Left kidney (tissue), 2 donors: ENCODE results near the gene GYS2. TPM values are rescaled to one million over a fixed set of nuclear protein-coding genes. Genes with fewer than 3 reads are reported as not detected.
A peak's percentile ranks its signal among the peaks of the same experiment; 100 is the strongest.

Experiments
- DNase-seq: peaks from one replicate; pipeline ENCODE4 v3.0.0-alpha.2; 2013
- polyA plus RNA-seq: library from polyadenylated mRNA; unstranded; fragments of 120-200 nt; gene quantifications from one replicate; pipeline ENCODE4 v1.2.1, GENCODE V29; 2013; ENCODE audit not compliant: insufficient read length

Gene GYS2
- polyA plus RNA-seq, 1 donor = 0.17 TPM

DNA sequence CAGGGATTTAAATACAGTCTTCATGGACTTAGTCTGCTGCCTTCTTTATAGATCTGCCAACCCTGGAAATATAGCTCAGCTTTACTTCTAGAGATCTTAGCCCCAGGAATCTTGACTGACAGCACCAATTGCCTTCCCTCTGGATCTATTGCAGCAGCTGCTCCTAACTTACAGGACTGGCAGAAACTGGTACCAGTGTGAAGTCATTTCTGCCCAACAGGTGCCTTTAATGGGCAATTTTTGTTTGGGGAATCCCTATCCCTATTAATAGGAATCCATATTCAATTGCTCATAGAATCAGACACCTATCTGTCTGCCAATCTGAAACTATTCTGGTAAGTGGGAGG lies 51.3 kb downstream of the GYS2 start:
- DNase-seq = no peak

DNA sequence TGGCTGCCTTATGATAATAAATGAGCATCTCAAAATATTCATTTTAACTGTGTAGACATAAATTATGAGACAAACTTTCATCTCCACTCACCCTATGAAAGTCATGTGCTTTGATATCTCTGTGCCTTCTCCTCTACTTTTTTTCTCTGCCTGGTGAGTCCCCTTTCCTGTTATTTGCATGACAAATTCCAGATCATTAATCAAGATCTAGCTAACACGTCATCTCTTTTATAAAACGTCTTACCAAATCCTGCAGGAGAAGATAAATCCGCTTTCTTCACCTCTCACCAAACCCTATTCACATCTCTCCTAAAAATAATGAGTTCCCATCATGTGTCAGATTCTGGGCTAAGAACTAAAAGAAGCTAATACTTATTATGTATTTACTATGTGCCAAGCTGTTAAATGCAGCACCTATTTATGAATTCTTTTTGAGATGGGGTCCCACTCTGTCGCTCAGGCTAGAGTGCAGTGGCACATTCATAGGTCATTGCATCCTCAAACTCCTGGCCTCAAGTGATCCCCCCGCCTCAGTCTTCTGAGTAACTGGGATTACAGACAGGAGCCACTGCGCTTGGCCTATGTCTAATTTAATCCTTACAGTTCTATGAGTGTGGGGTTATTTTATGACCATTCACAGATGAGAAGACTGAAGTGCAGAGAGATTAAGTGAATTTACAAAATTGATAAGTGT lies 51.9 kb downstream of the GYS2 start:
- no peak for DNase-seq

DNA sequence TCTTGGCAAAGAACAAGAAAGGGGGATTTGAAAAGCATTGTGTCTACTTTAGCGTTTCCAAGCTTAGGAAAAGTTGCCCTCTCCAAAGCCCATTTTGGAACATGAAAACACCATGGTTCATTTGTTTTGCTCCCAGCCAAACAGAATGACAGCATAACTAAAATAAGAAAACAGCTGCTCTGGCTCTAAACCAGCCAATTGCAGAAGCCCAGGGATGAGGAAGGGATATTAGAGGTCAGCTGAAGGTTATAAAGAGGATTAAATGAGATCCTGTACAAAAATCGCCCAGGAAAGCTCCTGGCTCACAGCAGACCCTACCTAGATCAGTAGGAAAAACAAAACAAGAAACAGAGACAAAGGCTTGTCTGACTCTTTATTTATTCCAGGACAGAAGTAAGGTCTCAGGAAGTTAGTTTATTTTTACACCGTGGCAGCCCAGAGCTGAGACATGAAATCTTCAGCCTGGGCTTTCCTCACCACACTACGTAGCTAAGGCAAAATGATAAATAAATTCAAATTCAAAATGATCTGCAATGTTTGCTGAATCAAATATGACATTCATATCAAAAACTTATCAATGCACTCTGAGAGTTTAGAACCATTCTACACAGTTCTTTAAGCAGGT lies 52.7 kb downstream of the GYS2 start:
- DNase-seq = no peak

DNA sequence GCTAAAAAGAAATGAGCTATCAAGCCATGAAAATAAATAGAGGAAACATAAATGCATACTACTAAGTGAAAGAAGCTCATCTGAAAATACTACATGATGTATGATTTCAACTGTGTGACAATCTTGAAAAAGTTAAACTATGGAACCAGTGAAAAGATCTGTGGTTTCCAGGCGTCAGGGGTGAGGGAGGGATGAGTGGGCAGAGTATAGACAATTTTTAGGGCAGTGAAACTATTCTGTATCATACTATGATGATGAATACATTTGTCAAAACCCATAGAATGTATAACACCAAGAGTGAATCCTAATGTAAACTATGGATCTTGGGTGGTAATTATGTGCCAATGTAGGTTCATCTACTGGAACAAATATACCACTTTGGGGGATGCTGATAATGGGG lies 57.2 kb downstream of the GYS2 start:
- DNase-seq = no peak

DNA sequence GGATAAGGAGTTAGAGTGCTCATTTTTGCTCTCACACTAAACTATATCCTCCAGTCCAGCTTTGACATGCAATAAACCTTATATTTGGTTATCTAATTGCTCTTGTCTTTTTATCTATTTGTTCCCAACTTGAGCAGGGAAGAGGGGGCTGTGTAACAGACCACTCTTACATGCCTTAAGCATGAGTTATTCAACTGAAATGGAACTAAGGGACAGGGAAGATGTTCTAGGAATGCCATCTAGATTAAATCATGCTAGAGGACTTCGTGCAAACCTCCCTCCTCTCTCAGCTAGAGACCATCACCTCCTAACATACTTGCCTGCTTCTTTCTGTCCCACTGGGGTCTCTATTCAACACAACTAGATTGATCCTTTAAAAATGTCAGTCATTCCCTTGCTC lies 57.9 kb downstream of the GYS2 start:
- no peak for DNase-seq

DNA sequence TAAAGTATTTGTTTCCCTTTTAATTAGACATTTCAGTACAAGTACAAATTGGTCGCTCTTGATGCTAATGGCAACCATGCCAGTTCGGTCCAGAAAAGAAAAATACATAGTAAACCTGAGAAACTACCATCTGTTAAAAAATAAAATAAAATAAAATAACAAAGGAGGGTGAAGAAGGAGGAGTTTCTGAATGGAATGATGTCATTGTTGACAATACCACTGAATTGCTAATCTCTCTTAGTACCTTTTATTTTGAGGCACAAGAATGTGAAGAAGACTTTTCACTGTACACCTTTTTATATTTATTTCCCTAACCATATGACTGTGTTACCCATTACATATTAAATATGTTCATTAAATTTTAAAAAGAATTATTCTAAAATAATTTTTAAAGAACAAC lies 59.1 kb downstream of the GYS2 start:
- no peak for DNase-seq

DNA sequence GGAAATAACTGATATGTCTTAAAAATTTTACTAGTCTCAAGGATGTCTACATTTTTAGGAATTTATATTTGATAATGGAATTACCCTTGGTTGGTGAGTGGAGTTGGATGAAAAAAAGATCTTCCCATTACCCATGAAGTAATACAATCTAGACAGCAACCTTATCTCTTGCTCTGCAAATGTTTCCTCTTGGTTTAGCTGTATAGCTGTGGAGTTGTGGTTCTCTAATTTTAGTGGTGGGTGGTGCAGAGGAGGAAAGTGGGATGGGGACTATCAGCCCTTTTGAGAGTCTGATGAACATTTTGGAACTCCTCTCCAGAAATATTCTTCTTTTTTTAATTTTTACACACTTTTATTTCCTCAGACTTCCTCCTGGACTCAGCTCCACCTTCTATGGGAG lies 61.5 kb downstream of the GYS2 start:
- no peak for DNase-seq

DNA sequence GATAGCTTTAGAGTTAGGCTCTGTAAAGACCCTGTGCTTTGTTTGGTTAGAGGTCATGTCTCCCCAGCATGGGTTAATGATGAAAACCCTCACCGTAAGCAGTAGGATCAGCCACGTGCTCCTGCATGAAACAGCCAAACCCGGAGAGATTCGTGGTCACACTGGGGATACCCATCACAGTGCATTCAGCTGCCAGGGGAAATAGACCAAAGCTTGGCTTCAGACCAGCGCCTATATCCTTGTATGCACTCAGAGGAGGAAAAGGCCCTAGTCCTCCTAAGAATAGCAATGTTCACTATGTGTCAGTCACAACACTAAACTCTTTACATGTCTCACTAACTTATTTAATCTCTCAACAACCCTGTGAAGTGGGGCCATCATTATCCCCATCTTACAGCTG lies 62.2 kb downstream of the GYS2 start:
- DNase-seq = no peak

DNA sequence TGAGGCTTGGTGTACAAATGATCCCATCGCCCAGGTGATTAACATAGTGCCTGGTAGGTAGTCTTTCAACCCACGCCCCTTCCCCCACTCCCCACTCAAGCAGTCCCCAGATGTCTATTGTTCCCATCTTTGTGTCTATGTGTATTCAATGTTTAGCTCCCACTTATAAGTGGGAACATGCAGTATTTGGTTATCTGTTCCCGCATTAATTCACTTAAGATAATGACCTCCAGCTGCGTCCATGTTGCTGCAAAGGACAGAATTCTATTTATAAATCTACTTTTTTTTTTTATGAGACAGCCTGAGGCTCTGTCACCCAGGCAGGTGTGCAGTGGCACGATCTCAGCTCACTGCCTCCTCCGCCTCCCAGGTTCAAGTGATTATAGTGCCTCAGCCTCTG lies 62.9 kb downstream of the GYS2 start:
- no peak for DNase-seq

DNA sequence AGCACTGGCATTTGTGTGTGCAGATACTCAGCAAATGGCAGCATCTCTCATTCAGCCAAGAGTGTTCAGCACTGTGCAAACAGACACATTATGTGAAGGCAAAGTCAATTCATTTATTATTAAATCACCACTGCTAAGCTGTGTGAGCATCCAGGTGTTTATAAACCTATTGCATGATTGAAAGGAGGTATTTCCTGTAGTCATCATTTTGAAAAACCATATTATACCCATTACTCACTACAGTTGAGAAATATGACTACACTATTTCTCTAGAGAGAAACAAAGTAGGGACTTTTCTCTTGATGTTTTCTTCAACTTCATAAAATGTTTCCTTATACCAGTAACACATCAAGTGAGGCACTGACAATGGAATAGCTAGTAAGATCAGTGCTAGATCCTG lies 64.8 kb downstream of the GYS2 start:
- no peak for DNase-seq

DNA sequence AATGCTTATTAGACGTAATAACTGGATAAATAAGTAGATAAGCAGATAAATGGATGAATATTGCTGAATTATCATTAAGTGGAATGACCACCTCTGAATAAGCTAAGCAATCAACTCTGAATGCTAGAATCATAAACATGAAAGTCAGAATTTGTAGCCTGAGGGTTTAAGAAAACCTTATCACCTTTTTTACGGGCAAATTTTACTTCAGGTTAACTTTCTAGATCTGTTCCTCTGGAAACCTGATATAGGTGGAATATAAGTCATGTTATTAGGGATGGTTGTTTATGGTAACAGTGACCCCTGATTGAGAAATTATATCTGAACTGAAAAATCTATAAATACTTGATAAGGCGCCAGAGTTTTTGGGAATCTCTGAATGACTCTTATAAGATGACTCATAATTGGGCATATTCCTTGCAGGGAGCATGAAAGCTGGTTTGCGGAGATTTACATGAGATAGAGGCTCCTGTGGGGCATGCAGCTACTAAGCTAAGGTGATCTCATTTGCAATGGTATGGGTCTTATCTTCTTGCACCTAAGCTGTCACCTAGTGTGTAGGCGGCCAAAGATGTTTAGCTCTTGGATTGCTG lies 66.5 kb downstream of the GYS2 start:
- DNase-seq = no peak

DNA sequence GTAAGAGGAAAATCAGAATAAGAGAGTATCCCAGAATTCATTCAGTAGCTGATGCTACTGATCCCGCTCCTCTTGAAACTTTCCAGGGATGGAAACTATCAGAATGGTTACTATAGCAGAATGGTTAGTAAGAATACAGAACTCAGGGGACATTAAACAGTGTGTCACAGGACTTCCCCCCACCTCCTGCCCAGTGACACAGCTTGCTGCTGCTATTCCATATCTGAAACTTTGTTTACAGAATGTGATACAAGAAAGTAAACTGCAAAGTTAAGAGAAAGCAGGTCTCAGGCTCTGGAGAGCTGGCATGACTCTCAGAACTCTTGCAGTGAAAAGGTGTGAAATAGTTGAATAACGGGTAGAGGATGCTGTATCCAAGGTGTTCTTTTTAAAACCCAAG lies 75.2 kb downstream of the GYS2 start:
- no peak for DNase-seq

DNA sequence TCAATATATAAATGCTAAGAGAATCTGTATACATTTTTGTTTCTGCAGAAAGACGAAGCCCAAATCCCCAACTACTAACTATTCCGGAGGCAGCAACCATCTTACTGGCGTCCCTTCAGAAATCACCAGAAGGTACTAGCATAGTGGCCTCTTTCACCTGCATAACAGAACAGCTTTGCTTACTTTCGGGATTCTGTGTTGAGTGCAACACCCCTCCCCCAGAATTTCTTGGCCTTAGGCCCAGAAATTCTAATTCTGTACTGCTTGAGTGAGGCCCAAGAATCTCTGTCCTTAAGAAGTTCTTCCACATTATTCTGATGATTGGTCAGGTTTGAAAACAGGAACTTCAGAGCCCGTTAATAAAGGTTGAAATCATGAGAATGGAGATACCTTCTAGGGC lies 75.7 kb downstream of the GYS2 start:
- DNase-seq = peak; percentile 43

DNA sequence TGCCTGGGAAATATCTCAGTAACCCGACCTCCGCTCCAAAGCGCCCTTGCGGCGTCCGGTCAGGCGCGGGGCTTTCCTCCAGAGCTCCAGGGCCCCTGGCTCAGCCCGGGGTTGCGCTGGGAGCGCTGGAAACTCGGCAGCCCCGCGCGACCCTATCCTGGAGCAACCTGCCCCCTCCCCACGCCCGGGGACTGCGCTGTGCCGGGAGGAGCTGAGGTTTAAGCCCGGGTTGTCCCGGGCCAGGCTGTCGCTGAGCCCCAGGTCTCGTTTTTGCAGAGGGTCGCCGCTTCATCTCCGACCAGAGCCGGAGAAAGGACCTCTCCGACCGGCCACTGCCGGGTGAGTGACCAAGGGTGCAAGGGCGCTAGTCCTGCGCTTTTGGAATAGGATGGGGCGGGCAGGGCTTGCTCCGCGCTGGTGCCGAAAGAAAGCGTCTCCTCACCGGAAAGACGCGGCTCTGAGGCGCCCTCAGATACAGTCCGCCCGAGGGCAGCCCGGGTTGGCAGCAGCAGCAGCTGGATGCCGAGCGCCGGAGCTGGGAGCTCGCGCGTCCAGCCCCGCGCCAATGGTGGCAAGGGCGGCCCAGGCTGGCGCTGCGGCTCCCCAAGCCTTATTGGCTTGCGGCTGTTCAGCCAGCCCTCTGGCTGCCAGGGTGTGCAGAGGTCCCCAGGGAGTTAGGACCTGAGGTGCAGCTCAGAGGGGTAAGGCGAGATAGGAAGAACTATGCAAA lies 77.0 kb downstream of the GYS2 start:
- peak; percentile 43 for DNase-seq

DNA sequence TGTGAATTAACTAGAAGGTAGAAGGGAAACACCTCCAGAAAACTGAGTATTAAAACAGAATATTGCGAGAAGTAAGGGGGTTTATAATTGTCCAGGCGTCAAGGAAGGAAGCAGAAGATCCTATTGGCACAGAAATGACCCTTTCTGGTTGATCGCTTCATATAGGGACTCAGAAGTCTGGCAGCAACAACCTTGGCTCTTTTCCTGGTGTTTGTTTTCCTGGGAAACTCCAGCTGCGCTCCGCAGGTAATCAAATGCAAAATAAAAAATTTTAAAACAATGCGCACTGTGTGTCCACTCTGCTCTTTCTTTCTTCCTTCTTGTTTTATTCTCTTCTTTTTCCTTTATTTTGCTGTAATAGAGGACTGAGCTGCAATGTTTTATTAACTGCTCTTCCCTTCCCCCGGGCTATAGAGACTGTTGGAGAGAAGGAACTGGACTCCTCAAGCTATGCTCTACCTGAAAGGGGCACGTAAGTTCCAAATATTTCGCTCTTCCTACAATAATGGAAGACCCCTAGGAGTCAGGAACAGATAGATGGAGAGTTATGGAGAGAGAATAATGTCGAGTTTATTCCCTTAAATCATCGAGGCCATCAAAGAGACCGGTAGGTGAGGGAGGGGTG lies 77.8 kb downstream of the GYS2 start:
- DNase-seq = no peak

DNA sequence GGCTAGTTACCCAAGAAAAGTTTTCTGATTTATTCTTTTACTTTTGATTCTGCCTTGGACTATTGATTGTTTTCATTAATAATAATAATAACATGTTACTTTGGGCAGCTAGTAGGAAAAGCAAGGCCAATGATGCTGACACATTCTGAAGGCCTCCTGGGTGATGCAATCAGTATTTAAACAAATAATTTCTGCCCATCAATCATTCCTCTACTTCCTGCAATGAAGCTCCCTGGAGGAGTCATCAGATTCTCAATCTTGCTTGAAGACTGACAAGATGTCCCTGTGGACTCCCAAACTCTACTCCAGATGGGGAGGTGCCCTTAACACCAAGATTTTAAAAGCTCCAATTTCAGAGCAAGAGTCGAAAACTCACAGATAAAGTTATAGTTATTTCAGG lies 78.6 kb downstream of the GYS2 start, which contains the start of gene SPX:
Gene SPX (plus strand): TSS at position 244 of the 400 bp plus-strand sequence. CDS start 177 bp downstream, outside the sequence.
- DNase-seq = no peak

DNA sequence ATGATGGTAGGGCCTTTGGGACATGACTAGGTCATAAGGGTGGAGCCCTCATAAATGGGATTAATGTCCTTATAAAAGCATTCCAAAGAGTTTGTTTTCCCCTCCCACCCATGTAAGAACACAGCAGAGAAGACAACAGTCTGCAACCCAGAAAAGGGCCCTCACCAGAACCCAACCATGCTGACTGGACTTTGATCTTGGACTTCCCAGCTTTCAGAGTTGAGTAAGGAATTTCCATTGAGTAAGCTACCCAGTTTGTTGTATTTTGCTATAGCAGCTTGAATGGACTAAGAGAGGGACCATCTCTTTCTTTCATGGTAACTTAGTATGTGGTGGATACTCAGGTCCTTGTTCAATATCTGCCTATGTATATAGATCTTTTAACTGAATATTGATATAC lies 81.5 kb downstream of the GYS2 start:
- DNase-seq = no peak

DNA sequence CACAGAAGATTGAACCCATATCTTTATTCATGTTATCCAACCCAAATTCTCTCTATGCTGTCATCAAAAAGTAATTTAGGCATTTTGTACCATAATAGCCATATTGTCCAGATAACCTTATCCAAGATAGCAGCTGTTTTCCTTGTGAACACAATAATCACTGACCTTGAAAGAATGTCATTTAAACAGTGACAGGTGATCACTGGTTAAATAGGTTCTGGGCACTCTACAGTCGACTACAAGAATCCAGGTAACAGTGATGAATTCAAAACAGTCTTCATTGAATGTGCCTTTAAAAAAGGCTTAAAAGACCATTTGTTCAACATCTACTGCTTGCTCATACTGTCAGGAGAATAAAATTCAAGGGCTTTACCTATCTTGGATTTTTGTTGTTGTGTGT lies 83.1 kb downstream of the GYS2 start:
- DNase-seq = no peak

DNA sequence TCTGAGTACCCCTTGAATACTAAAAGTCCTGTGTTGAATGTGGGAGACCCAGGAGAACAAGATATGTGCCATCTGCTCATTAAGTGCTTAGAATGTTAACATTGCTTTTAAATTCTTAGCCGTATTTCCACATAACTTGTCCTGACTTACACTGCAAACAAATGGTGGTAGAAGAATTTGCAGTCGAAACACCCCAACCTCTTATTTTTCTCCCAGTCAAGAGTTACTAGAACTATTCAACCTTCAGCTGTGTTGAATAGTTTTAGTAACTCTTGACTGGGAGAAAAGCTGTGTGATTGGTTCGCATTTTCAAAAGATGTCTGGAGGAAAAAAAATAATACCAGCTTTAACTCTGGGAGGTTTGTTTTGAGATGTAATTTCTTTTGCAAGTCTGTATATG lies 86.2 kb downstream of the GYS2 start:
- no peak for DNase-seq

DNA sequence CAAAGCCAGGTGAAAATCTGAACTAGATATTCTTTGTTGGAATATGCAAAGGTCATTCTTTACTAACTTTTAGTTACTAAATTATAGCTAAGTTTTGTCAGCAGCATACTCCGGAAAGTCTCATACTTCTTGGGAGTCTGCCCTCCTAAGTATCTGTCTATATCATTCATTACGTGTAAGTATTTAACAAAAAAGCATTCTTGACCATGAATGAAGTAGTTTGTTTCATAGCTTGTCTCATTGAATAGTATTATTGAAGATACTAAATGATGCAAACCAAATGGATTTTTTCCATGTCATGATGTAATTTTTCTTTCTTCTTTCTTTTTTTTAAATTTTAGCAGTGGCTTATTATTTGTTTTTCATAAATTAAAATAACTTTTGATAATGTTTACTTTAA lies 88.4 kb downstream of the GYS2 start:
- DNase-seq = no peak

DNA sequence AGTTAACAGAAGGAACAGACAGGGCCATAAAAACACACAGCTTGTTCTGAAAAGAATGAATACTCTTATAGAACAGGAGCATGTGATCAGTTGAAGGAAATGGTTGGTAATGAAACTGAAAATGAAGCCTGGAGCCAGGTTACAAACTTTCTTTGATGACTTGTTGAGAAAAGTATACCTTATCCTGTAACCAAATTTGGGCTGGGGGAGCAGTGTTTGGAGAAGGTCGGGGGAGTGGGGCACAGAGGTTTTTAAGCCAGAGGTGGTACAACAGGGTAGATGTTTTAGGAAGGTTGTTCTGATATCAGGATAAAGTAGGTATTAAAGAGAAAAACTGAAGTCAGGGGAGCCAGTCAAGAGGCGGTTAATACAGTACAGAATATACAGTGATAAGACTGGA lies 94.9 kb downstream of the GYS2 start:
- DNase-seq = no peak

DNA sequence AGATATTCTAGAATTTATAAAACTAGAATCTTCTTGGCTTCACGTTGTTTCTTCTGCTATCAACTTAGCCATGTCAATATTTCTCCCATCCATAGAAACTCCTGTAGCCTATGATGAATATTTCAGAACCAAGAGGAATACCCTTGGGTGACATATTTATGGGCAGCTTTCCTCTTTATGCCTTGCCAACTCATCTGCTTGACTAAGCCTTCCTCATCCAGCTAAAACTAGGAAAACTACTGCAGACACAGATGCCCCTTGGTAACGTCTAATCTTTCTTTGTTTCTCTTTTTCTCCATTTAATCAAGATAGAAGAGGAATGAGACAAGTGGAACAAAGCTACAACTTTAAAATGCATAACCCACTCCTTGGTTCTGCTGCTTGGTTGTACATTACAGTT lies 96.8 kb downstream of the GYS2 start:
- DNase-seq = no peak

DNA sequence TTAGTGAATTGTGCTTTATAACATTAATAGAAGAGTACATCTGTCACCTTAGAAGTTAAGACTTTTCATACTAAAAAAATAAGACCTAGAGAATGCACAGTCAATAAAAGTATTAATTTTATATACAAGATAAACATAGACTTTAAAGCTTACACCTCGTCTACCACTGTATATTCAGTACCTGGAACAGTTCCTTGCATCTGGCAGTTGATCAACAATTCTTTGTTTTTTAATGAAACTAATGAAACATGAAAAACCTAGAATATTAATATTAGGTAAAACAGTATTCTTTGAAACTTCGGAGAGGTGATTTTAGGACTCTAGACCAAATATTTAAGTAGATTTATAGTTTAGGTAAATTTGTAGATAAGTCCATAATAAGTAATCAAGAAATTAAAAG lies 98.8 kb downstream of the GYS2 start:
- DNase-seq = no peak
